Activated CD4-positive, alpha-beta T cell treated with anti-CD3 and anti-CD28 coated beads for 48 hours (primary cell): Measurements from ENCODE around the gene E2F3.
"Not testable (repeated sequence)": the region's sequence is repeated elsewhere in the genome, so short reads cannot be mapped to it uniquely, and the experiment has no call there.

Source experiments
- DNase-seq: peaks from one replicate; pipeline ENCODE4 v3.0.0-alpha.2; 2020

The E2F3 gene

GRCh38 chr6:20434766-20435165 is 33.1 kb downstream of the E2F3 start:
- DNase-seq, result no peak

DNA sequence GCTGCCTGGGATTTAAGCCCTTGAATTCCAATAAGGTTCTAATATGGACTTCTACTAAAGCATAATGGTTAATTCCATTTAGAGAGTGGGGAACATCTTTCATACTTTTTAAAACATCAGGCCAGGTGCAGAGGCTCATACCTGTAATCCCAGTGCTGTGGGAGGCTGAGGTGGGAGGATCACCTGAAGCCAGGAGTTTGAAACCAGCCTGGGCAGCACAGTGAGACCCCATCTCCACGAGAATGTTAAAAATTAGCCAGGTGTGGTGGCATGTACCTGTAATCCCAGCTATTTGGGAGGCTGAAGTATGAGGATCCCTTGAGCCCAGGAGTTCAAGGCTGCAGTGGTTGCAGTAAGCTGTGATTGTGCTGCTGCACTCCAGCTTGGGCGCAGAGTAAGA is 35.0 kb downstream of the E2F3 start:
- DNase-seq, result no peak

DNA sequence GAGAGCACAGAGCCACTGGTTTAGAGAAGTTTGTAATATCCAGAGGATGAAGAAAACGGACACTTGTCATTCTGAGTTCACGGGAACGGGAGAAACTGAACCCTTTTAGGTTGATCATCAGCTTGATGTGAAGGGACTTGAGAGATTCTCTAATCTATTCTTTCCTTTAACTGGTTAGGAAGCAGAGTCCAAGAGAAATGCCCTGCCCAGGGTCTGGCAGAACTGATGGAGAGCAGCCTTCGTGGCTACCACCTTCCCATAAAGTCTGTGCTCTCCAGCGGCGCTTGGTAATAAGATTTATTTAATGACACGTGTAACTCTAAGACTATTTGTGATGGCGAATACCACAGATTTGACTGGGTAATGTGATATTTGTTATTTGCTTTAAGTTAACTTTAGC is 36.0 kb downstream of the E2F3 start:
- DNase-seq, result no peak

- DNase-seq, result no peak
Observed at GRCh38 chr6:20438462-20439070, 36.9 kb downstream of the E2F3 start.

- no peak for DNase-seq
Observed at GRCh38 chr6:20439558-20439957, 37.9 kb downstream of the E2F3 start.

DNA sequence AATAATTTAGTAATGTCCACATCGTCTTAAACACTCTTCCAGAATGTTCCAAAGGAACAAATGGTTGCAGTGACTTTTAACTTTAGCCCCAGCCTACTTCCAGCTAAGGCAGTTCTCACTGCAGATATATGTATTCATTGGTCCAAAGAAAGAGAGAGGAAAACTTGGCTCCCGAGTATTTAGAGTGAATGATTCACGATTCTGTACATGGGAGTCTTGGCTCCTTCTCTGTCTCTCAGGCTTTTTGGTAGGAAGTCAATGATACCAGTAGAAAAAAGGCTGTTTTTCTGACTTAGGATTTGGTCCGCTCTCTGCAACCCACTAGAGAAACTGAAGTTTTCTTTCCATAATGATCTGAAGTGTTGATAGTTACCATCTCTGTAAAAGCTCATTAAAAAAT is 38.6 kb downstream of the E2F3 start:
- DNase-seq, result no peak

GRCh38 chr6:20441236-20441635 is 39.6 kb downstream of the E2F3 start:
- DNase-seq, result no peak

DNA sequence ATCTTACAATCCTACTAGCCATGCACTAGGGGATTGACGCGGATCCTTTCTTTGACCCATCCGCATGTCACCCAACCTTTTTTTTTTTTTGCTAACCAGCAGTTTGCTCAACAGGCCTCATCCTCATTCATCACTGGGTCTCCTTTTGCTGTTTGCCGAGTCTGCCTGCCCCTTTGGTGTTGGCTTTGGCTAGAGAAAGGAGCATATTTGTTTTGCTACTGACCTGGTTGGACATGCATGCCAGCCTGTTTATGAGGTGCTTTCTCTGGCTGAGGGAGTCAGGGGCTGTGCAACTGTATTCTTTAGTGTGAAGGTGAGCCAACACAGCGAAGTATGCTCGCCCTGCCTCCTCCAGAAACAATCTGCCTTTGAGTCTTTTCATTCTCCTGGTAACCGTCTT is 40.2 kb downstream of the E2F3 start:
- no peak for DNase-seq

- no peak for DNase-seq
Observed at GRCh38 chr6:20444786-20445271, 43.1 kb downstream of the E2F3 start.

- DNase-seq, result no peak
Observed at GRCh38 chr6:20447157-20447556, 45.5 kb downstream of the E2F3 start.

- no peak for DNase-seq
Observed at GRCh38 chr6:20447581-20448132, 46.0 kb downstream of the E2F3 start.

- no peak for DNase-seq
Observed at GRCh38 chr6:20448828-20449227, 47.1 kb downstream of the E2F3 start.

DNA sequence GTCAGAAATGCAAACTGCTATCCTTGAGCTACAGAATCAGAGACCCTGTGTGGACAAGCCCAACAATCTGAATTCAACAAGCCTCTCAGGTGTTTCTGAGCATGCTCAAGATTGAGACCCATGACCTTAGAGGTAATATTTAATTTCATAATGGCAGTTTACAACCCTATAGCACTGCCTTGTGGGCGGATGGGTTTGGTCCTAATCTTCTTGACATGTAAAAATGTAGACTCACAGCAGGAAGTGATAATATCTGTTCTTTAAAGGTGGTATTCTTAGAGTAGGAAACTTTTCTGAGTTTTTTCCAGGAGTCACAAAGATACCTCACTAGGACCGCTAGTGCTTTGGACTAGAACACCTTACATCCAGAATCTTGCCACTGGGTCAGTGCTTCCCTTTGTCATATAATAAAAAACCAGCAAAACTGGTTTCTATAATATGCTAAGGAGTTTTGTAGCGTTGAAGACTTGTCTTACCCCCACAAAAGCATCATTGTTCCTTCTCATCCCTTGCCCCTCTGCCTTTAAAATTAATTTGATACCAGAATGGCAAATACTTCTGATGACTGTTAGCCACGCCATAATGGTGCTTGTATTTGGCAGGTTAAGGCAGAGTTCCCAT is 52.6 kb downstream of the E2F3 start:
- no peak for DNase-seq

GRCh38 chr6:20455251-20455940 is 53.7 kb downstream of the E2F3 start:
- no peak for DNase-seq

DNA sequence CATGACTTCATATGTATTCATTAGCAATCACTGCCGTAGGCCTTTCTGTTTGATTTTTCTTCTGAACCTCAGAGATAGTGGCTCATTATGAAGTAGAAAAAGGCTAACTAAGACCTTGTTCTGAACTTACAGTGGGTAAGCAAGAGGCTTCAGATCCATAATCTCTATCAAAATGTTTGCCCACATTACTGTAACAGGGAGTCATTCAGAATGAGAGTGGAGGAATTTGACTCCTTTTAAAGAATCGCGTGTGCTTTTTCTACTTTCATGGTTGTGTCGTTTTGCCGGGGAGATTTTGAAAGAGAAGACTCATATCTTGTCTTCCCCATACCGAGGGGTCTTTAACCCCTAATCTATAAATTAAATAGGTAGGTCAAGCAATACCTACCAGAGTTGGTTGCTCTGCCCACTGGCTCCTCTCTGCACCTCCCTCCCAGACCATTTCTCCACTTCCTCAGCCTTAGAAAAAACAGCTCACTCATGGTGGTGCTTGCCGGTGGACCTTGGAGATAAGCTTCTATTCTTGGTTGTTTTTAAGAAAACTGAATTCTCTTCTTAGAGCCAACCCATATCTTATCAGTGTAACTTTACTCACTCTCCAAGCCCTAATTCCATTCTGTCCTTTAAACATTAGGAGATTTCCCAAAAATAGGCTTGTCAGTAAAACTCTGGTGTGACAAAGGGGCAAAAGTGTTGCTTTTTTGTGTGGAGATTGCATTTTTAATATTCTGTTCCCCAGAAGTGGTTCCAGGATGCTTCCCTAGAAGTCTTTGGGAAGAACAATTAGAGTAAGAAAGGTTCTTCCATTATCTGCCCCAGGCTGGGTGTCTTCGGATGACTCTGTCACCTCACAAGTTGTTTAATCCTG is 56.6 kb downstream of the E2F3 start:
- DNase-seq, result no peak

DNA sequence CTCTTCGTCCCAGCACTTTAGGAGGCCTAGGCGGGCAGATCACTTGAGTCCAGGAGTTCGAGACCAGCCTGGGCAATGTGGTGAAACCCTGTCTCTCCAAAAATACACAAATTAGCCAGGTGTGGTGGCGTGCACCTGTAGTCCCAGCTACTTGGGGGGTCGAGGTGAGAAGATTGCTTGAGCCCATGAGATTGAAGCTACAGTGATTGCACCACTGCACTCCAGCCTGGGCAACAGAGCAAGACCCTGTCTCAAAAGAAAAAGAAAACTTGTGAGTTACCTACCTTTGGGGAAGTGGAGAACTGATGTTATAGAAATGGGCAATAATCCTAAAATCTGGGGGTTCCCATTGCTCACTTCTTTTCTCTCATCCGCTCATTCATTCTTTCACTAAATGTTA is 58.0 kb downstream of the E2F3 start:
- no peak for DNase-seq

DNA sequence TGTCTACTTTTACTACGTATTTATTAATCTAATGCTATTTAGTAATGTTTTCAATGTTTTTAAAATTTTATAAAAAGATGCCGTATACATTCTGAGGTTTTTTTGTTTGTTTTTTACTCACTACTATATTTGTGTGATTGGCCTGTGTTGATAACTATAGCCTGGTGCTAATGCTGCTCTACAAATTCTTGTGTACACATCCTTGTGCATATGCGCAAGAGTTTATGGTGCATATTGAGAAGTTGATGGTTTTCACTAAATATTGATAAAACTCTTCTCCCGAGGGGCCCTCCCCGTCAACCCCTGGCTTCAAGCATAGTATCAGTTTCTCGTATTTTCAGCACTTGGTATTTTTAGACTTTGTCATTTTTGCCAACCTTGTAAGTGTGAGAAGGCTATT is 59.9 kb downstream of the E2F3 start:
- DNase-seq, result no peak

- no peak for DNase-seq
Observed at GRCh38 chr6:20463396-20463795, 61.7 kb downstream of the E2F3 start.

- DNase-seq, result no peak
Observed at GRCh38 chr6:20464041-20464440, 62.4 kb downstream of the E2F3 start.

GRCh38 chr6:20464847-20465246 is 63.2 kb downstream of the E2F3 start:
- no peak for DNase-seq

DNA sequence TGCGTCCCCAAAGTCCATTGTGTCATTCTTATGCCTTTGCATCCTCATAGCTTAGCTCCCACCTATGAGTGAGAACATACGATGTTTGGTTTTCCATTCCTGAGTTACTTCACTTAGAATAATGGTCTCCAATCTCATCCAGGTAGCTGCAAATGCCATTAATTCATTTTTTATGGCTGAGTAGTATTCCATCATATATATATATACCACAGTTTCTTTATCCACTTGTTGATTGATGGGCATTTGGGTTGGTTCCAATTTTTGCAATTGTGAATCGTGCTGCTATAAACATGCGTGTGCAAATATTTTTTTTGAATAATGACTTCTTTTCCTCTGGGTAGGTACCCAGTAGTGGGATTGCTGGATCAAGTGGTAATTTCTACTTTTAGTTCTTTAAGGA is 63.9 kb downstream of the E2F3 start:
- not testable (repeated sequence) for DNase-seq

GRCh38 chr6:20467437-20467836 is 65.8 kb downstream of the E2F3 start:
- no peak for DNase-seq

GRCh38 chr6:20468209-20468608 is 66.5 kb downstream of the E2F3 start:
- DNase-seq, result no peak
